HG03139 (cell line): ENCODE data around the gene ARHGEF10L.

Experiments used
- ATAC-seq: cut with Tn5 transposase; IDR thresholded peaks from one replicate; pipeline ENCODE4 v1.9.1; 2021; ENCODE audit not compliant: unreplicated experiment

ARHGEF10L gene

DNA sequence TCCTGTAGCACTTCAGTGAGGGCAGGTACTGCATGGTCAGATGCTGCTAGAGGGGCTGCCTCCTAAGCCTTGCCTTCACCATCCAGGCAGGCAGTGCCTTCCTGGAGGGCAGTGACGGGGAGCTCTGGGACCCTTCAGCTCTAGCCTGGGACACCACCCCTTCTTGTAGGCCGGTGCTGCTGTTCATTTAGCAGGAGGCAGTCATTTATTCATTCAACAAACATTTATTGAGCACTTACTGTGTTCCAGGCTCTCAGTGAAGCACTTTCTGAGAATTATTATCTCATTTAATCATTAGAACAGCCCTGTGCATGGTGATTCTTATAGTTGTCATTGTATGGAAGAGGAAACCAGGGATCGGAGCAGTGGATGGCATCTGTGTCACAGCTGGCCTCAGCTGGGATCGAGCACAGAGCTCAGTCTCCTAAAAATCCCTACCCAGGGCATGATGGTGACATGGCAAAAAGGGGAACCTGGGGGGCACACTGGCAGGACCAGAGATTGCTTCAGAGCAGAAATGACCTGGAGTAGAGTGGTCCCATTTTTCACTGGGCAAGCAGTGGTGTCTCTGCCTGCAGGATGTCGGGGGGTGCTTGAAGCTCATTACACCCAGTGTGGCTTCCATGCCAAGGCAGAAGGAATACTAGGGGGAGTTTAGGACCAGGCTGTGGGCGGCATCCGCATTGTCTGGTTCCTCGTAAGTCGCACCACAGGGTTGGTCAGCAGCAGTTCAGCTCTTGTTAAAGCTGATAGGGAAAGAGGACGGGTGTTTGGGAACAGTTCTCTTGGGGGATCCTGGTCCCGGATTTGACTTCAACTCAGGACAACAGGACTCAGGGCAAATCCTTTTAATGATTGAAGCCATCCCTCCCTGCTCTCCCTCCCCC is 28.8 kb downstream of the ARHGEF10L start:
- ATAC-seq = no peak

DNA sequence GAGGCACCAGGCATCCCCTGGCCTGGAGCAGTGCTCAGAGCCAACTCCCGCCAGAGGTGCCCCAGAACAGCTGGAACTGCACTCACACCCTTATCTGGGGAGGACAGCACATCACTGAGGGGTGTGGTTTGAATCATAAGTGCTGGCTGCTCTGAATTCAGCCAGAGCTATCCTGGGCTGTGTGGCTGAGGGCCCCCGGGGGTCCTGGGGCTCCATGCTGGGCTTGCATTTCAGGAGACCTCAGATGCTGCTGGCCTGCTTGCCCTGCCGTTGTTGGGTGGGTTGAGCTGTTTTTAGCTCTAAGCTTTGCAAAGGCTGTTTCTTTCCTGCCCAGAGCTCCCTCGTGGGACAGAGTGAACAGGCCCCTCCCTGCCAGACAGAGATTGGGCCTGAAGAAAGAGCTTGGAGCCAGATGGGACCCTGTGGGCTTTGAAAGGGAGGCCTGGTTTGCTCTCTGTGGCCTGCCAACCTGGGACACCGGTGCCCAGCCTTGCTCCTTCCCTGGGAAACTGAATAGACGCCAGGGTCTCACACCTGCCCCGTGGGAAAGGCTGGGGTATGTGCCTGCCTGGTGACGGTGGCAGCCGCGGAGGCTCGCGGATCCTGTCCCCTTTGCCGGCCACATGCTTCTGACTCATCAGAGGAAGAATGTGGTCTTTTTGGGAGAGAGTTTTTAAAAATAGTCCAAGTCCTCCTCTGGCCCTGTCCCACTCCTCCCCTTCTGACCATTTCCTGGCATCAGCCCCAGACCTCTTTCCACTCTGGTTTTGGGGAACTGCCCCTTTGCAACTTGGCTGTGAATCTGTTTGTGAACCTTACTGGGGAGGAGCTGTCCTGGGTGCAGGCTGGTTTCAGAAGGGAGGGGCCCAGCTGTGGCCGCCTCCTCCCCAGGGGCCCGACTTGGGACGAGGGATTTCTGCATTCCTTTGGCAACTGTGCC is 30.0 kb downstream of the ARHGEF10L start:
- no peak for ATAC-seq

DNA sequence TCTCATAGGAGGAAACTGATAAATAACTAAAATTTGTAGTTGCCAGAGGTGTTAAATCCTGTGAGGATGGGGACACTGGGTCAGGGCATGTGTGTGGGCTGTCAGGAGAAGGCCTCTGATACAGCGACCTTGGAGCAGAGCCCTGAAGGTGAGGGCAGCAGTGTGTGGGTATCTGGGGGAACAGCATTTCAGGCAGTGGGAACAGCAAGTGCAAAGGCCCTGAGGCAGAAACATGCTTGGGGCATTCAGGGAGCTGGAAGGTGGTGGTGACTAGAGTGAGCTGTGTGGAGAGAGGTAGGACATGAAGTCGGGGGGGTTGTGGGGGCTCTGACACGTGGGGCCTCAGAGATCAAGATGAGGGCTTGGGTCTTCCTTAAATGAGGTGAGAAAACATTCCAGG is 30.7 kb downstream of the ARHGEF10L start:
- ATAC-seq = no peak

- no peak for ATAC-seq
Measured at GRCh38 chr1:17572264-17572985, 32.9 kb downstream of the ARHGEF10L start.

DNA sequence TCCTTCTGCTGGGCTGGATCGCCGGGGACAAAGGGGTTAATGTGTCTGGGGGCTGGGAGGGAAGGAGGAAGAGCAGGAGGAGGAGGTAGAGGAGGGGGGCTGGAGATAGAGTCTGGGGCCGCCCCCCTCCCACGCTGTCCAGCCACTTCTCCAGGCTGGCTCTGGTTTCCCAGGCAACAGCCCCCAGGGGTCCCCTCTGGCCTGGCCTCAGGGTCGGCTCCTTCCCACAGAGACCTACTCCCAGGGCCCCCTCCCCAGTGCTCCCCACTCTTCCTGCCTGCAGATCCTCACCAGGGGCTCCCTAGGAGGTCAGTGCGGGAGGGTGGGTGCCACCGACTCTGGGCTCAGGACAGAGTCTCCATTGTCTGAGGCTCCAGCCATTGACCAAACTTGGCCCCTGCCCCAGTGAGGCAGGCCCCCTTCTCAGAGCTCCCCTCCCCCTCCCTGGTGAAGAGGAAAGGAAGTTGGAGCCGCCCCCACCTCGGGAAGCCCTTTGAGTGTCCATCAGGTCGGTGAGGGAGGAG is 34.1 kb downstream of the ARHGEF10L start:
- ATAC-seq = no peak

DNA sequence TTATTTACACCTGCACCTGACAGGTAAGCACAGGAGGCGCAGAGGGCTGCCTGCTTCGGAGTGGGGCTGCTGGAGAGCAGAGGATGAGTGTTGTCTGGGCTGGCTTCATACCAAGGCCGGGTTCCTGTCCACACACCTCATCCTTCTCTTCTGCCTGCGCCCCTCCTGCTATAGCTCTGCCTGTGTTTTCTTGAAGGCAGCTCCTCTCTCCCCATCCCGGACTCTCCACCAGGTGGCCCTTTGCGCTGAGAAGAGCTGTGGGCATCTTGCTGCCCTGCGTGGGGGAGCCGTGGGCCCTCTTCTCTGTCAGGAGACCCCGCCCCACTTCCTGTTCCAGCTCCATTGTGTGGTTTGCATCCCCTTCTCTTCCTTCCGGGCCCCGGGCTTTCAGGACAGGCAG is 35.0 kb downstream of the ARHGEF10L start:
- no peak for ATAC-seq

GRCh38 chr1:17575797-17576518 is 36.5 kb downstream of the ARHGEF10L start:
- ATAC-seq = no peak

DNA sequence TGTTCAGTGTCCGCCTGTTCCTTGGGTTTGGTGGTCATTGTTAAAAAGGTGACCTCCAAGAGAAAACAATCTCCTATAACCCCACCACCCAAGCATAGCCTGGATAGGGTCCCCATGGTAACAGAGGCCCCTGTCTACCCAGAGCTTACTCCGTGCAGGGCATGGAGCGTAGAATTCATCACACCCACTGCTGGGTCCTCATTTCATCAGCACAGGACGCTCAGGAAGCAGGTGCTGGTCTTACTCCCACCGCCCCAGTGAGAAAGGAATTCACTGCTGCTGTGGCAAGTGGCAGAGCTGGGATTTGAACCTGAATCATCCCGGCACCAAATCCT is 37.0 kb downstream of the ARHGEF10L start:
- no peak for ATAC-seq

DNA sequence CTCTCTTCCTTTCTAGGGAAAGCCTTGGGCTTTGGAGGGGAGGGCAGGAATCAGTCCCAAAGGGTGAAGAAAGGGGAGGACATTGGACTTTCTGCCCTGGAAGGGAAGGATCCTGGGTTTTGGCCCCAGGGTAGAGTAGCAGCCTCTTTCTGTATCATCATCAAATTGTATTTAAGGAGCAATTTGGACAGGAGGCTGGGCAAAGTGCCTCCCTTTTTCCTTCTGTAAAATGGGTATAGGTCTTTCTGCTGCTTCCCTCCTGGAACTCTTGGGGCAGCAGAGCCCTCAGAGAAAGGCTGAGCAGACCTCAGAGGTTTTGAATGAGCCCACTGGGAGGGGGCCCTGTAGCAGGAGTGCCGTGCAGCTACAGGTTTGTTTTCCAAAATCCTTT is 38.4 kb downstream of the ARHGEF10L start:
- ATAC-seq = no peak

- no peak for ATAC-seq
Measured at GRCh38 chr1:17579951-17580939, 40.7 kb downstream of the ARHGEF10L start.

GRCh38 chr1:17581389-17582123 is 42.1 kb downstream of the ARHGEF10L start:
- ATAC-seq = no peak

GRCh38 chr1:17582124-17582774 is 42.8 kb downstream of the ARHGEF10L start:
- no peak for ATAC-seq

DNA sequence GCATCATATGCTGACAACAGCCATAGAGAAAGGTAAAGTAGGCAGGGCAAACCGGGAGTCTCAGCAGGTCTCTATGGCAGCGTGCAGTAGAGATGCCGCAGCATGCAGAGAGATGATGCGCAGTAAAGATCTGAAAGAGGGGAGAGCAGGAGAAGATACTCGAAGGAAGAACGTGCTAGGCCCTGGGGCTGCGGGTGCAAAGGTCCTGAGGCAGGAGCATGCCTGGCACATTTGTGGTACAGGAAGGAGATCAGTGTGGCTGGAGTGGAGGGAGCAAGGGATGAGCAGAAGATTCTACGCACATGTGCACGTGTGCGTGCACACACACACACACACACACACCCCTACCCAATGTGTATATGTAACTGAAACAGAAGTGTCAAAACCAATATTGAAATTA is 45.0 kb downstream of the ARHGEF10L start:
- no peak for ATAC-seq

DNA sequence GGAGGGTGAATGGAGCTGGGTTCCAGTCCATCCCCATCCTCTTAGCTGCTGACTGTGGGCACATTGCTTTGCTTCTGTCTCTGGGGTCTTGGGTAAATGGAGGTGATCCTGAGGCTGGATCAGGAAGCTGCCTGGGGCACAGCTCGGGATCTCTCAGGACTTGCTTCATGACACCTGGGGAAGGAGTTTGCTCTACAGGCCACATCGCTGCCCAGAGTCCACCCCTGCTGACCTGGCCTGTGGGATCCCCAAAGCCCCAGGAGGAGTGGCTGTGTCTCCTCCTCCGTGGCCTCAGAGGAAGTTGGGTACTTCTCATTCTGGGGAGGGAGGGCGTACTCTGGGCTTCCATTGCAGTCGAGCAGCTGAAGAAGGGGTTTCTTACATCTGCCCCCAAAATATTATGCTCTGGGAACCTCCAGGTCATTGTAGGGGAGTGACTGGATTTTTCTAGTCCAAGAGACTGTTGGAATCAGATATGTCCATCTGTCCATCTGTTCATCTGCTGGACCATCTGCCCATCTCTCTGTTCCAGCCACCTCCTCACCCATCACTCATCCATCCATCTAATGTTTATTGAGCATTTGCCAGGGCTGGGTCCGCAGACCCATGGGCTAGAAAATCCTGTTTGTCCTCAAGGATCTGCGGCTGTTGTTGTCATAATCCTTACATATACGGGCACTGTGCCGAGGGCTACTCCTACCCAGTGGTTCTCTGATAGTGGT is 45.9 kb downstream of the ARHGEF10L start:
- no peak for ATAC-seq

DNA sequence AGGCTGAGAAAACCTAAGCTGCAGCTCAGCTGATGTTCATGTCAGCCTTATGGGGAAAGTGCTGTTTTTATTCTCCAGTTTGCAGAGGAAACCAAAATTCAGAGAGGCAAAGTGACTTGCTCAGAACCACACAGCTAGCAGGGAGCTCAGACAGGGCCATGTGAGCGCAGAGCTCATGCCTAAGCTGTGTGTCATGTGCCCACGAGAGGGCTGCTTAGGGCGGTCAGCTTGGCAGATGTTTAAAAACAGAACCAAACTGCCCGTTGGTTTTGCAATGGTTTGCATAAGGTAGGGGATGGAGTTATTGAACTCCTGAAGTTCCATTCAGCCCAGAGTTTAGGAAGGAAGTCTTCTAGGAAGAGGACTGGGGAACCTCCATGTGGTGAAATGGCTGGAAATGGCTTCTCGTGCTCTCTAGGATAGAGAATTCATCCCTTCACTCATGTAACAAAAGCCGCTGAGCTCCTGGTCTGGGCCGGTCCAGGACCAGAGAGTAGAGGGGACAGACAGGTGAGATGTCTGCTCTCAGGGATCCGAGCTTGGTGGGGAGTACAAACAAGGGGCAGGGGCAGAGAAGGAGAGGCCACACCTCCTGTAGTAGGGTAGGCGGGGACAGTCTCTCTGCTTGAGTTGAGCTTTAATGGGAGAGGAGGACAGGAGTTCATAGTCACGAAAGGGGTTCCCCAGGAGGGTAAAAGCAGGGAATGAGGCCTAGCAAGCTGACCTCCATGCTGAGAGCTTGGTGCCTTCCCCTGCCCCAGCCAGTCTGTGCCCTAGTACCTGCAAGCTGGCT is 46.9 kb downstream of the ARHGEF10L start:
- ATAC-seq = no peak

- no peak for ATAC-seq
Measured at GRCh38 chr1:17587693-17588047, 48.2 kb downstream of the ARHGEF10L start.
